Psoas muscle (tissue), 8 donors: ENCODE results near the gene PIGQ. TPM values are rescaled to one million over a fixed set of nuclear protein-coding genes. Genes with fewer than 3 reads are reported as not detected.
"Not testable (repeated sequence)": the region's sequence is repeated elsewhere in the genome, so short reads cannot be mapped to it uniquely, and the experiment has no call there.

Experiments
- ATAC-seq, 4 donors: fragments of 200-7000 bp; cut with Tn5 transposase; one replicate each; pipeline ENCODE4 v1.9.1; 2020; ENCODE audit warnings: moderate library complexity in 3 of 4, mild to moderate bottlenecking in 2 of 4
- DNase-seq, 2 donors: peaks; one replicate each; pipeline ENCODE4 v3.0.0-alpha.2; 2020
- H3K27ac ChIP-seq: fragments of 200-600 bp; one replicate; pipeline ENCODE4 v1.8.0; 2022
- H3K27me3 ChIP-seq, 3 donors: fragments of 200-600 bp in 1 of 3; one replicate each; pipeline versions ENCODE4 v1.6.1 to v1.8.0; 2013 to 2022; ENCODE audit warnings: low read length in 2 of 3, mild to moderate bottlenecking in 2 of 3, moderate library complexity in 1 of 3; ENCODE audit not compliant: insufficient read depth in 3 of 3
- H3K36me3 ChIP-seq, 2 donors: fragments of 200-600 bp in 1 of 2; one replicate each; pipeline versions ENCODE4 v1.6.1 to v1.8.0; 2013 to 2022; ENCODE audit warnings: low read depth in 1 of 2, mild to moderate bottlenecking in 1 of 2, moderate library complexity in 1 of 2; ENCODE audit not compliant: insufficient read depth in 1 of 2
- H3K4me1 ChIP-seq: fragments of 200-600 bp; one replicate; pipeline ENCODE4 v1.8.0; 2022
- H3K4me3 ChIP-seq: fragments of 200-600 bp; one replicate; pipeline ENCODE4 v1.8.0; 2022; ENCODE audit warnings: mild to moderate bottlenecking
- H3K9me3 ChIP-seq: fragments of 200-600 bp; one replicate; pipeline ENCODE4 v1.8.0; 2022
- CTCF ChIP-seq: fragments of 200-600 bp; IDR thresholded peaks from one replicate; pipeline ENCODE4 v1.8.0; 2022; ENCODE audit warnings: antibody characterized with exemption
- WGBS, 3 donors: extraction: QIAGEN DNeasy Blood & Tissue Kit; methylation state at CpG; one replicate each; pipeline versions ENCODE4 v1.1.6 to v1.1.7; 2013; 5-methylcytosine and 5-hydroxymethylcytosine counted together
- intact Hi-C, 2 donors: fragments of 100-400 bp; cut with DNase I; formaldehyde crosslinking; loops; one replicate each; pipeline versions ENCODE4 v1.11.0 to v1.14.2; 2022
- polyA plus RNA-seq, 3 donors: library from polyadenylated mRNA; stranded (reverse); fragments of 200-250 nt; gene quantifications; one replicate each; pipeline ENCODE4 v1.2.3, GENCODE V29; 2013
- total RNA-seq, 4 donors: library from RNA; stranded (reverse); fragmentation: NEBNext Ultra II Directional in 2 of 4; extraction: Animal tissue kit (Norgen Biotek cat#: 25700) in 2 of 4; gene quantifications; one replicate each; pipeline versions ENCODE4 v1.2.1 to v1.2.4, GENCODE V29; 2021 to 2023
- donor health status: healthy with polysubstance abuse.
- donor health status: DM: no; HTN: no; CAD: no; lungs with moderate emphysema.
- donor health status: Bipolar disorder and iron deficiency.
- donor health status: healthy.
- donor health status: DM: yes; HTN: yes; CAD: no.
- donor health status: DM: no; HTN: no; CAD: no.
- donor health status: DM: no; HTN: no; CAD: no.
- donor health status: DM: yes; HTN: yes; CAD: no.

Gene PIGQ
- total and polyA plus RNA-seq, 7 donors, result 18.3 to 39.9 (median 26.3) TPM

- no peak for TF ChIP-seq CTCF
- no peaks in the 10 kb centered on the region for H3K27me3 ChIP-seq
- ATAC-seq, result no peak
- WGBS, 3 donors, result 81 to 86% (median 86%) methylated on average over 16 of the region's 16 CpGs
- H3K36me3 ChIP-seq, result peaks cover 0 to 4% of the 10 kb centered on the region in 2 donors
- intact Hi-C loops, result loop anchor here (5.0 kb wide), 2 partner anchors 33 to 38 kb away; partner anchors contain the start of gene WFIKKN1 (in 1 of the 2)
- H3K9me3 ChIP-seq, result no peaks in the 10 kb centered on the region
- peak overlapping the region; percentile 95 for H3K27ac ChIP-seq
- H3K4me3 ChIP-seq, result peak overlapping the region; percentile 96
- DNase-seq, result no peak
- H3K4me1 ChIP-seq, result peaks cover 52% of the 10 kb centered on the region
These were observed 24.0 kb downstream of the PIGQ start for GRCh38 chr16:593807-594206.

GRCh38 chr16:595094-595528 lies 25.3 kb downstream of the PIGQ start:
- WGBS, 3 donors, result 62 to 77% (median 69%) methylated on average over 18 of the region's 18 CpGs
- Histone ChIP-seq H3K9me3 (no peaks in the 10 kb centered on the region), H3K27ac (peak overlapping the region; percentile 95), H3K27me3 (no peaks in the 10 kb centered on the region), H3K4me1 (peaks cover 52% of the 10 kb centered on the region), H3K36me3 (peaks cover 0 to 10% of the 10 kb centered on the region in 2 donors), H3K4me3 (peak overlapping the region; percentile 15)
- DNase-seq (no peak), ATAC-seq (no peak)
- intact Hi-C loops, result no loop called here
- no peak for TF ChIP-seq CTCF

GRCh38 chr16:595942-596735 lies 26.4 kb downstream of the PIGQ start:
- H3K4me1 ChIP-seq, result peaks cover 51% of the 10 kb centered on the region
- H3K27me3 ChIP-seq, result no peaks in the 10 kb centered on the region
- intact Hi-C loops, result no loop called here
- TF ChIP-seq CTCF, result no peak
- H3K36me3 ChIP-seq, result peaks cover 0 to 17% of the 10 kb centered on the region in 2 donors
- H3K27ac ChIP-seq, result peak overlapping the region; percentile 95
- DNase-seq, result no peak
- WGBS, 3 donors, result 80 to 81% (median 80%) methylated on average over 34 of the region's 34 CpGs
- no peak overlapping the region for H3K4me3 ChIP-seq
- H3K9me3 ChIP-seq, result no peaks in the 10 kb centered on the region
- ATAC-seq, result peak in 1 of 4 donors; percentile 16

- no peak for TF ChIP-seq CTCF
- intact Hi-C loops, result no loop called here
- ATAC-seq (no peak), DNase-seq (no peak)
- Histone ChIP-seq H3K36me3 (peaks cover 0 to 17% of the 10 kb centered on the region in 2 donors), H3K9me3 (no peaks in the 10 kb centered on the region), H3K4me1 (peaks cover 46% of the 10 kb centered on the region), H3K27me3 (no peaks in the 10 kb centered on the region), H3K4me3 (no peak overlapping the region), H3K27ac (peak overlapping the region; percentile 95)
- 92 to 96% (median 94%) methylated on average over 12 of the region's 12 CpGs for WGBS, 3 donors
These were observed 26.9 kb downstream of the PIGQ start for GRCh38 chr16:596736-597060.

- H3K27ac ChIP-seq, H3K4me3 ChIP-seq, intact Hi-C loops, H3K27me3 ChIP-seq, ATAC-seq, H3K9me3 ChIP-seq, DNase-seq: not testable (repeated sequence)
- H3K4me1 ChIP-seq, result peaks cover 42% of the 10 kb centered on the region
- H3K36me3 ChIP-seq, result peaks cover 0 to 17% of the 10 kb centered on the region in 2 donors
- WGBS, 3 donors, result 95 to 99% (median 98%) methylated on average over 6 to 7 of the region's 7 CpGs
These were observed 27.9 kb downstream of the PIGQ start for GRCh38 chr16:597655-598054.
